Spleen (tissue), 11 donors: ENCODE data around the gene BLOC1S4. TPM values are rescaled to one million over a fixed set of nuclear protein-coding genes. Genes with fewer than 3 reads are reported as not detected.

Source experiments
- DNase-seq: peaks from one replicate; pipeline ENCODE4 v3.0.0-alpha.2; 2020
- H3K27ac ChIP-seq, 8 donors: fragments of 200-600 bp; sonication (generic) in 7 of 8; 1 replicate in 4 of 8; 2 replicates in 4 of 8; pipeline versions ENCODE4 v1.5.0 to v1.8.0; 2016 to 2021; ENCODE audit warnings: inconsistent platforms in 4 of 8, mild to moderate bottlenecking in 4 of 8, moderate library complexity in 1 of 8
- H3K27me3 ChIP-seq, 7 donors: fragments of 200-600 bp; sonication (generic) in 6 of 7; replicated peaks in 1 of 7; 1 replicate in 4 of 7; 2 replicates in 3 of 7; pipeline versions ENCODE4 v1.5.0 to v1.8.0; 2016 to 2021; ENCODE audit warnings: inconsistent platforms in 3 of 7, mild to moderate bottlenecking in 1 of 7
- H3K36me3 ChIP-seq, 6 donors: fragments of 200-600 bp; sonication (generic) in 5 of 6; 1 replicate in 4 of 6; 2 replicates in 2 of 6; pipeline versions ENCODE4 v1.5.0 to v1.8.0; 2016 to 2021; ENCODE audit warnings: inconsistent platforms in 2 of 6
- H3K4me1 ChIP-seq, 6 donors: fragments of 200-600 bp; sonication (generic) in 5 of 6; 1 replicate in 3 of 6; 2 replicates in 3 of 6; pipeline versions ENCODE4 v1.5.0 to v1.8.0; 2016 to 2021; ENCODE audit warnings: inconsistent platforms in 3 of 6
- H3K4me3 ChIP-seq, 8 donors: fragments of 200-600 bp; sonication (generic) in 7 of 8; 1 replicate in 4 of 8; 2 replicates in 4 of 8; pipeline versions ENCODE4 v1.5.0 to v1.8.0; 2016 to 2021; ENCODE audit warnings: inconsistent platforms in 4 of 8, mild to moderate bottlenecking in 4 of 8, moderate library complexity in 2 of 8
- H3K9me3 ChIP-seq, 8 donors: fragments of 200-600 bp; sonication (generic) in 7 of 8; 1 replicate in 4 of 8; 2 replicates in 4 of 8; pipeline versions ENCODE4 v1.5.0 to v1.8.0; 2016 to 2021; ENCODE audit warnings: inconsistent platforms in 4 of 8
- POLR2A ChIP-seq, 3 donors: fragments of 450-650 bp; IDR thresholded peaks; one replicate each; pipeline ENCODE4 v1.5.1; 2017; ENCODE audit warnings: antibody characterized with exemption in 3 of 3, mild to moderate bottlenecking in 1 of 3
- POLR2AphosphoS5 ChIP-seq, 3 donors: sonication (generic); formaldehyde crosslinking; IDR thresholded peaks; one replicate each; pipeline ENCODE4 v1.5.1; 2017; ENCODE audit warnings: antibody characterized with exemption in 3 of 3
- WGBS, 5 donors: extraction: QIAGEN DNeasy Blood & Tissue Kit in 3 of 5; methylation state at CpG; one replicate each; pipeline versions ENCODE4 v1.1.5 to v1.1.7; 2013 to 2018; 5-methylcytosine and 5-hydroxymethylcytosine counted together
- intact Hi-C: fragments of 100-400 bp; cut with DNase I; formaldehyde crosslinking; loops from one replicate; pipeline ENCODE4 v1.15.0; 2023; ENCODE audit warnings: low total_unique reads
- polyA plus RNA-seq, 3 donors: library from polyadenylated mRNA; stranded (reverse); fragments of 200-250 nt; gene quantifications; one replicate each; pipeline ENCODE4 v1.2.1, GENCODE V29; 2013
- total RNA-seq, 7 donors: library from RNA; depleted of rRNA in 3 of 7; stranded (reverse); fragments of >200 nt in 3 of 7; fragmentation: NEBNext Ultra II Directional in 4 of 7; extraction: Animal tissue kit (Norgen Biotek cat#: 25700) in 4 of 7; gene quantifications; one replicate each; pipeline versions ENCODE4 v1.1.0 to v1.2.1, GENCODE V29; 2016 to 2021
- TF ChIP-seq, protein P1 (sequence below), 11 experiments: fragments of 200-600 bp in 7 of 11; fragments of 450-650 bp in 4 of 11; sonication (generic) in 4 of 11; IDR thresholded peaks in 8 of 11; conservative IDR thresholded peaks in 3 of 11; 1 replicate in 7 of 11; 2 replicates in 4 of 11; pipeline versions ENCODE4 v1.4.0 to v1.8.0; 2016 to 2021; ENCODE audit warnings: antibody characterized with exemption in 11 of 11, inconsistent platforms in 4 of 11, mild to moderate bottlenecking in 1 of 11
- donor health status: healthy with polysubstance abuse.
- donor health status: DM: no; HTN: no; CAD: no; lungs with moderate emphysema.
- donor health status: DM: no; HTN: no; CAD: no.
- donor health status: Bipolar disorder and iron deficiency.
- donor health status: healthy.
- donor health status: DM: no; HTN: no; CAD: no.
- donor health status: DM: yes; HTN: yes; CAD: no.

Gene BLOC1S4
- total and polyA plus RNA-seq, 10 donors, result 13.4 to 24.2 (median 19.0) TPM

DNA sequence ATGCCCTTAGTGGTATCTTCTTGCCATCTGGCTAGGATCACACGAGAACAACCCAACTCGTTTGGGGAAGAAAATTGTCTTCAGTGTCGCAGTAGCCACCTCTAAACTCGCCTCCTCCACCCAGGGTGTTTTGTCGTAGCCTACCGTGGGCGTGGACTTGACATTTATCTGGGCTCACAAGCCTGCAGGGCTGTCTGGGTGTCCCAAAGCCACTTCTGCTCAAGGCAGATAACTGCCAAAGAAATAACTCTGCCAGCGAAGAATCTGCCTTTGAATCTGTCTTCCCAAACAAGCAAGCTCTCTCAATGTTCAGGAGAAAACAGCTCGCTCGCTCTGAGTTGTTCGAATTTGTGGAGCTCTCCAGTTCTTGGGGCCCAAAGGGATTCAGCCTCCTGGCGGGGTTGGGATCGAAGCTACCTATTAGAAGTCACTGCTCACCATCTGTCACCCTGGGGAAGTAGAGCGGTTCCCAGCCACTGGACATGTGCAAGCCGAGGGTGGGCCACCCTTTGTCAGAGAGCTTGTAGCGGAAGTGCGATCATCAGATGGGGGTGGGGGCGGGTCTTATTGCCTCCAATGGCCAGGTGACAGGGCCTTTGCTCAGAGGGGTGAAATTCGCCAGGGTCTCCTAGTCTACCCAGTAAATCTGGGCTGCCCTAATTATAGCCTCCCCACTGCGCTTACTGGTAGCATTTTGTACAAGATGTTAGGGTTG, 14.8 kb downstream of the BLOC1S4 start:
- Histone ChIP-seq H3K27ac (no peak overlapping the region), H3K36me3 (no peaks in the 10 kb centered on the region), H3K4me1 (peaks cover 0 to 14% (median 3%) of the 10 kb centered on the region in 6 donors), H3K27me3 (no peaks in the 10 kb centered on the region), H3K4me3 (no peak overlapping the region), H3K9me3 (no peaks in the 10 kb centered on the region)
- no peak for TF ChIP-seq POLR2AphosphoS5 (IDR thresholded peaks at IDR 0.05)
- no peak for TF ChIP-seq POLR2A (IDR thresholded peaks at IDR 0.05)
- TF ChIP-seq, protein P1, sequence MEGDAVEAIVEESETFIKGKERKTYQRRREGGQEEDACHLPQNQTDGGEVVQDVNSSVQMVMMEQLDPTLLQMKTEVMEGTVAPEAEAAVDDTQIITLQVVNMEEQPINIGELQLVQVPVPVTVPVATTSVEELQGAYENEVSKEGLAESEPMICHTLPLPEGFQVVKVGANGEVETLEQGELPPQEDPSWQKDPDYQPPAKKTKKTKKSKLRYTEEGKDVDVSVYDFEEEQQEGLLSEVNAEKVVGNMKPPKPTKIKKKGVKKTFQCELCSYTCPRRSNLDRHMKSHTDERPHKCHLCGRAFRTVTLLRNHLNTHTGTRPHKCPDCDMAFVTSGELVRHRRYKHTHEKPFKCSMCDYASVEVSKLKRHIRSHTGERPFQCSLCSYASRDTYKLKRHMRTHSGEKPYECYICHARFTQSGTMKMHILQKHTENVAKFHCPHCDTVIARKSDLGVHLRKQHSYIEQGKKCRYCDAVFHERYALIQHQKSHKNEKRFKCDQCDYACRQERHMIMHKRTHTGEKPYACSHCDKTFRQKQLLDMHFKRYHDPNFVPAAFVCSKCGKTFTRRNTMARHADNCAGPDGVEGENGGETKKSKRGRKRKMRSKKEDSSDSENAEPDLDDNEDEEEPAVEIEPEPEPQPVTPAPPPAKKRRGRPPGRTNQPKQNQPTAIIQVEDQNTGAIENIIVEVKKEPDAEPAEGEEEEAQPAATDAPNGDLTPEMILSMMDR (IDR thresholded peaks at IDR 0.05 in 8 of 11, conservative IDR thresholded peaks at IDR 0.05 in 3 of 11), result no peak
- 70 to 80% (median 74%) methylated on average over 18 to 20 of the region's 20 CpGs for WGBS, 5 donors
- intact Hi-C loops, result no loop called here
- no peak for DNase-seq

DNA sequence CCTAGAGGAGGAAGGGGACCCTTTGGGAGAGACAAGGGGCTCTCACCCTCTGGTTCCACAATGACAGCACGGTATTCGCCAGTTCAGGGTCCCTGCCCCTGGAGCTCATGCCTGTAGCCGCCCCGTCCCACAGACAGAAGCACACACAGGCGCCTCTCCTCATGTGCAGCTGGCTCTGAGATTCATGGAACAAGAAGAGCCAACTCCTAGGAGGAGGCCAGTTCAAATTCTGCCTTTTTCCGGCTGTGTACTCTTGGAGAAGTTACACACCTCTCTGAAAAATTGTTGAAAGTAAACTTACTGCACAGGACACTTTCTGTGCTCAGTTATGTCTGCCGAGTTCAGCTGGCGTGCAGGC, 15.3 kb downstream of the BLOC1S4 start:
- H3K36me3 ChIP-seq, result no peaks in the 10 kb centered on the region
- no peak for DNase-seq
- no peak overlapping the region for H3K27ac ChIP-seq
- WGBS, 5 donors, result 84 to 94% (median 91%) methylated on average over 8 of the region's 8 CpGs
- TF ChIP-seq, protein P1 (IDR thresholded peaks at IDR 0.05 in 8 of 11, conservative IDR thresholded peaks at IDR 0.05 in 3 of 11), result no peak
- TF ChIP-seq POLR2AphosphoS5 (IDR thresholded peaks at IDR 0.05) (no peak), POLR2A (IDR thresholded peaks at IDR 0.05) (no peak)
- no peaks in the 10 kb centered on the region for H3K9me3 ChIP-seq
- intact Hi-C loops, result no loop called here
- peaks cover 0 to 14% (median 3%) of the 10 kb centered on the region in 6 donors for H3K4me1 ChIP-seq
- no peak overlapping the region for H3K4me3 ChIP-seq
- H3K27me3 ChIP-seq, result no peaks in the 10 kb centered on the region

- intact Hi-C loops, result no loop called here
- Histone ChIP-seq H3K27ac (no peak overlapping the region), H3K9me3 (no peaks in the 10 kb centered on the region), H3K36me3 (no peaks in the 10 kb centered on the region), H3K4me3 (no peak overlapping the region), H3K4me1 (peaks cover 0 to 13% (median 3%) of the 10 kb centered on the region in 6 donors), H3K27me3 (no peaks in the 10 kb centered on the region)
- 82 to 95% (median 88%) methylated on average over 6 of the region's 6 CpGs for WGBS, 5 donors
- no peak for DNase-seq
- TF ChIP-seq POLR2A (IDR thresholded peaks at IDR 0.05) (no peak), POLR2AphosphoS5 (IDR thresholded peaks at IDR 0.05) (no peak)
- TF ChIP-seq, protein P1 (IDR thresholded peaks at IDR 0.05 in 8 of 11, conservative IDR thresholded peaks at IDR 0.05 in 3 of 11), result no peak
Observed at GRCh38 chr4:6731780-6732179, 15.8 kb downstream of the BLOC1S4 start.

- H3K27ac ChIP-seq, result no peak overlapping the region
- H3K4me1 ChIP-seq, result peaks cover 0 to 7% (median 3%) of the 10 kb centered on the region in 6 donors
- H3K27me3 ChIP-seq, result no peaks in the 10 kb centered on the region
- intact Hi-C loops, result no loop called here
- DNase-seq, result no peak
- no peaks in the 10 kb centered on the region for H3K9me3 ChIP-seq
- TF ChIP-seq POLR2AphosphoS5 (IDR thresholded peaks at IDR 0.05) (peak in 2 of 3 donors; percentile 31 to 42), POLR2A (IDR thresholded peaks at IDR 0.05) (no peak)
- TF ChIP-seq, protein P1 (IDR thresholded peaks at IDR 0.05 in 8 of 11, conservative IDR thresholded peaks at IDR 0.05 in 3 of 11), result no peak
- WGBS, 5 donors, result 73 to 79% (median 77%) methylated on average over 9 to 21 of the region's 21 CpGs
- no peaks in the 10 kb centered on the region for H3K36me3 ChIP-seq
- no peak overlapping the region for H3K4me3 ChIP-seq
Observed at GRCh38 chr4:6732441-6733357, 16.7 kb downstream of the BLOC1S4 start.
